HG03432 (cell line): ENCODE measurements around the gene STARD7.

Experiments used
- ATAC-seq: cut with Tn5 transposase; IDR thresholded peaks from one replicate; pipeline ENCODE4 v1.9.1; 2021; ENCODE audit warnings: mild to moderate bottlenecking, moderate library complexity; ENCODE audit not compliant: unreplicated experiment

STARD7 gene

DNA sequence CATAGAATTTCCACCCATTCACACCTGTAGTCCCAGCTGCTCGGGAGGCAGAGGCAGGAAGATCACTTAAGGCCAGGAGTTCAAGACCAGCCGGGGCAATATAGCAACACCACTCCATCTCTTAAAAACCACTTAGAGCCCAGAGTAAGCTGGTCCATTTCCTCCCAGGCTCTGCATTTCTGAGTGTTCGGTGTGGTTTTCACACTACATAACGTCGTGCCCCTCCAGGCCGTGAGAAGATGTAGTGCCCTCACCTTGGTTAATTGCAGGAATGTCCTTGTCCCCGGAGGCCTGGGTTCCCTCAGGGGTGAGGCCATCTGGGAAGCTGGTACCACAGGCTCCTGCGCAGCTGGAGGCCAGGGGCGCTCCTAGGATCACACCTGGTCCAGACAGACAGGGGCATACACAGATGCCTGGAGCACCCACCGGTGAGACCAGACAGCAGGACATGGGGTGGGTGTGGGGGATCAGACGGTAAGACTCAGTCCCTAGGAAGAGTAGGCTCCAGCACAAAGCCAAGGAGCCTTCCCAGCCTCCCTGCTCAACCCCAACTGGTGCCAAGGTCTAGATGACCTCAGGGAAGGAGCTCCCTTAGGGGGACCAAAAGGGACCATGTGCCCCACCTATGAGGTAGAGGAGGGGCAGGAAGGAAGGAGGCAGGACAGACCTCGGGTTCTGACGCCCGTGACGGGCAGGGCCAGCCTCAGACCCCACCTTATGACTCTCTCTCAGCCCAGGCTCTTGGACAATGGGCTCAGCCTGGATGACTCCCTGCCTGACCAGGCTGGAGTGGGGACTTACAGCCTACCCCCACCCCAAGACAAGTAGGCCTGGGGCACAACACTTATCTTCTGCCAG is 71.1 kb downstream of the STARD7 start:
- no peak for ATAC-seq

DNA sequence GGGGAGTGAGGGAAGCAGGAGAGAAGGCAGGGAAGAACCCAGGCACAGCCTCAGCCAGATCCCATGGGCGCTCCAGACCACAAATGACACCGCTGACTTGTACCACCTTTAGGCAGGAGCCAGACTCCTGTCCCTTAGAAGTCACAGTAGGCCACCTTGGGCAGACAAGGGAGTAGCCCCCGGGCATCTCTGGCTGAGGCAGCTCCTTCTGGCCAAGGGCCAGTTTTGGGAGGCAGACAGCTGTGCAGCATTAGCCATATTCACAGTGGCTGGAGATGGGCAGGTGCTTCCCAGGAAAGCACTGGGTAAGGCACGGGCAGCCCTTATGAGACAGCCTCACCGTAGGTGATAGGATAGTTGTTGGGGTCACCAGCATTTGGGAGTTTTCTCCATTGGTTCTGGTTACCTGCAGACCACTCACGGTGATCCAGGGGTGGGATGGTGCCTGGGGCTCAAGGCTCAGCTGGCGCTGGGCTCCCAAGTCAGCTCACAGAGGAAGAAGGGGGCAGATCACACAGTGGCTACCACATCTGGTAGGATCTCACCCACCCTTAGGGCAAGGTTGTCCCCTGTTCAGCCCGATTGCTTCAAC is 72.4 kb downstream of the STARD7 start:
- ATAC-seq: no peak

DNA sequence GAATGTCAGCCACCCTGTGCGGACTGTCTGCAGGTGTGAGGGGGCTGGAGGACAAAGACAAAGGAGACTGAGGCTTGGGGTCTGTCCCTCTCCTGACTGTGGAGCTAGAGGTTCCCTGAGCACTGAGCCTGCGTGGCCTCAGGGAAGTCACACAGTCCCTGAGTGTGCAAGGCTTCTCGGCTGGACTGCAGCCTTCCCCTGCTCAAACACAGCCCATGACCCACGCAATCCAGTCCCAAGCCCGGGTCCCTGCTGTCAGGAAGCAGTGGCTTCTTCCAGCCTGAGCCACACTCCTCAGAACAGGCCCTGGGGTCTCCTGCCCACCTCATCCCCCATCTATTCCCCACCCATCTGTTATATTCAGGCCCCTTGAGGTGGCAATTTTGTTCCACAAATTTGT is 73.0 kb downstream of the STARD7 start:
- no peak for ATAC-seq

DNA sequence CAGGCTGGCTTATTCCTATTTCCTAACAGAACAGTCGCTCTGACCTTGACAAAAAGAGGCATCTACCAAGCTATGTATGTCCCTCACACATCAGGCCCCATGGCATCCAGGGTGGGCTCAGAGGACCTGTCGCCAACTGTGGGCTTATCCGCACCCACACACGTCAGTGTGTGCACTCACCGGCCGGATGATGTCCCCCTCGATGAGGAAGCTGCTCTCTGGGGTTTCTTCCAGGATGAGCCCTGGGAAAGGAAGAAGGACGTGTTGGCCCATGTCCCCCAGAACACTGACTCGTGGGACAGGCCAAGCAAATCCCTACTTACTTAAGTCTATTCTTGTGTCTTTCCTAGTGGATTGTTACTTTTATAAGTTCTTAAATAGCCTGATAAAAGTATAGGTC is 73.5 kb downstream of the STARD7 start:
- ATAC-seq: no peak
